HepG2 (cell line): Measurements from ENCODE around the gene TXN2. TPM values are rescaled to one million over a fixed set of nuclear protein-coding genes. Genes with fewer than 3 reads are reported as not detected.

Experiments used
- ARNT ChIP-seq: fragments of 450-650 bp; IDR thresholded peaks from 2 replicates; pipeline ENCODE4 v1.6.1; 2017
- CBX1 ChIP-seq: IDR thresholded peaks from one replicate; pipeline ENCODE4 v1.6.1; 2016; ENCODE audit warnings: antibody characterized with exemption, low read depth
- CENPBD1 ChIP-seq: sonication (generic); formaldehyde crosslinking; IDR thresholded peaks from 2 replicates; pipeline ENCODE4 v1.8.0; 2022; ENCODE audit warnings: missing genetic modification reagents, low read depth, mild to moderate bottlenecking, borderline replicate concordance
- DBP ChIP-seq: sonication (generic); formaldehyde crosslinking; IDR thresholded peaks from 2 replicates; pipeline ENCODE4 v1.4.0; 2020; ENCODE audit warnings: missing genetic modification reagents; ENCODE audit errors: not compliant biosample characterization
- FOSL2 ChIP-seq: sonication (generic); formaldehyde crosslinking; IDR thresholded peaks from 2 replicates; pipeline ENCODE4 v1.4.0; 2020; ENCODE audit warnings: missing genetic modification reagents
- GABPB1 ChIP-seq: IDR thresholded peaks from 2 replicates; pipeline ENCODE4 v1.6.1; 2016; ENCODE audit warnings: mild to moderate bottlenecking, missing genetic modification reagents, moderate library complexity, missing compliant biosample characterization
- GATAD2A ChIP-seq: IDR thresholded peaks from 2 replicates; pipeline ENCODE4 v1.6.1; 2016
- GTF2F1 ChIP-seq: fragments of 150-350 bp; IDR thresholded peaks from 2 replicates; pipeline ENCODE4 v1.6.1; 2014; ENCODE audit warnings: low read length
- KDM1A ChIP-seq: IDR thresholded peaks from 2 replicates; pipeline ENCODE4 v1.6.1; 2016; ENCODE audit warnings: missing compliant biosample characterization
- MXI1 ChIP-seq: IDR thresholded peaks from 3 replicates; pipeline ENCODE4 v1.6.1; 2012; ENCODE audit warnings: low read depth, low read length, inconsistent platforms, borderline replicate concordance
- NCOA1 ChIP-seq: sonication (generic); formaldehyde crosslinking; IDR thresholded peaks from 2 replicates; pipeline ENCODE4 v1.9.0; 2021; ENCODE audit warnings: missing genetic modification reagents
- NR2F2 ChIP-seq: IDR thresholded peaks from 2 replicates; pipeline ENCODE4 v1.6.1; 2012; ENCODE audit warnings: low read depth, inconsistent platforms, borderline replicate concordance
- RBM39 ChIP-seq: fragments of 200-400 bp; formaldehyde crosslinking; IDR thresholded peaks from one replicate; pipeline ENCODE4 v1.6.1; 2018; ENCODE audit warnings: antibody characterized with exemption, mild to moderate bottlenecking, low read depth, low read length; ENCODE audit not compliant: poor library complexity, severe bottlenecking
- RFX3 ChIP-seq: IDR thresholded peaks from 2 replicates; pipeline ENCODE4 v1.6.1; 2016; ENCODE audit warnings: missing biosample characterization, missing genetic modification reagents
- SIN3B ChIP-seq: fragments of 150-350 bp; IDR thresholded peaks from 2 replicates; pipeline ENCODE4 v1.6.1; 2014; ENCODE audit warnings: low read length
- SNAI1 ChIP-seq: sonication (generic); formaldehyde crosslinking; IDR thresholded peaks from 2 replicates; pipeline ENCODE4 v1.5.0; 2020; ENCODE audit warnings: mild to moderate bottlenecking, missing genetic modification reagents, borderline replicate concordance
- ZBTB1 ChIP-seq: sonication (generic); formaldehyde crosslinking; IDR thresholded peaks from 2 replicates; pipeline ENCODE4 v1.4.0; 2020; ENCODE audit warnings: missing genetic modification reagents, borderline replicate concordance
- ZC3H13 ChIP-seq: sonication (generic); formaldehyde crosslinking; IDR thresholded peaks from 2 replicates; pipeline ENCODE4 v1.8.1; 2023; ENCODE audit warnings: mild to moderate bottlenecking, missing genetic modification reagents, moderate library complexity
- ZC3H4 ChIP-seq: sonication (generic); formaldehyde crosslinking; IDR thresholded peaks from 2 replicates; pipeline ENCODE4 v1.4.0; 2020; ENCODE audit warnings: missing genetic modification reagents, borderline replicate concordance
- ZNF10 ChIP-seq: sonication (generic); formaldehyde crosslinking; IDR thresholded peaks from 2 replicates; pipeline ENCODE4 v1.4.0; 2020; ENCODE audit warnings: mild to moderate bottlenecking, low read depth, missing genetic modification reagents, borderline replicate concordance
- ZNF326 ChIP-seq: sonication (generic); formaldehyde crosslinking; IDR thresholded peaks from 2 replicates; pipeline ENCODE4 v1.4.0; 2020; ENCODE audit warnings: missing genetic modification reagents, borderline replicate concordance
- ZNF337 ChIP-seq: sonication (generic); formaldehyde crosslinking; IDR thresholded peaks from 2 replicates; pipeline ENCODE4 v1.5.1; 2020; ENCODE audit warnings: missing genetic modification reagents, low read depth, mild to moderate bottlenecking, borderline replicate concordance
- ZNF432 ChIP-seq: sonication (generic); formaldehyde crosslinking; IDR thresholded peaks from 2 replicates; pipeline ENCODE4 v1.5.0; 2020; ENCODE audit warnings: missing genetic modification reagents, mild to moderate bottlenecking, borderline replicate concordance
- ZNF615 ChIP-seq: sonication (generic); formaldehyde crosslinking; IDR thresholded peaks from 2 replicates; pipeline ENCODE4 v1.5.0; 2020; ENCODE audit warnings: mild to moderate bottlenecking, missing genetic modification reagents, borderline replicate concordance
- ZNF792 ChIP-seq: IDR thresholded peaks from 2 replicates; pipeline ENCODE4 v1.6.1; 2016
- ZSCAN9 ChIP-seq: IDR thresholded peaks from 2 replicates; pipeline ENCODE4 v1.6.1; 2016; ENCODE audit warnings: borderline replicate concordance
- polyA plus RNA-seq, 8 experiments: library from polyadenylated mRNA; depleted of rRNA in 3 of 8; stranded (reverse) in 7 of 8; unstranded in 1 of 8; fragments of >200 nt; fragmentation: Illumina TruSeq in 4 of 8; extraction: Trizol in 4 of 8; gene quantifications; 2 replicates each; pipeline versions ENCODE4 v1.2.1 to v1.2.3, GENCODE V29; 2011 to 2016; ENCODE audit warnings: low read depth in 4 of 8, missing spikeins in 1 of 8, mixed read lengths in 1 of 8; ENCODE audit not compliant: insufficient read depth in 1 of 8
- total RNA-seq, 5 experiments: library from RNA; depleted of rRNA; stranded (reverse); fragments of >200 nt; fragmentation: Illumina TruSeq; extraction: Trizol; gene quantifications; 2 replicates each; pipeline ENCODE4 v1.2.3, GENCODE V29; 2016; ENCODE audit warnings: low read depth in 1 of 5
- TF ChIP-seq, protein P1 (sequence below): IDR thresholded peaks from 2 replicates; pipeline ENCODE4 v1.6.1; 2016; ENCODE audit warnings: low read depth, borderline replicate concordance
- TF ChIP-seq, protein P2 (sequence below): sonication (generic); formaldehyde crosslinking; IDR thresholded peaks from 2 replicates; pipeline ENCODE4 v1.4.0; 2020; ENCODE audit warnings: mild to moderate bottlenecking, low read depth, missing genetic modification reagents

The TXN2 gene
- total and polyA plus RNA-seq, 2 of the 13 experiments (the other 11 are each of a cell fraction or from before 2014, with no cell fraction given) = 41.4 to 109 TPM

DNA sequence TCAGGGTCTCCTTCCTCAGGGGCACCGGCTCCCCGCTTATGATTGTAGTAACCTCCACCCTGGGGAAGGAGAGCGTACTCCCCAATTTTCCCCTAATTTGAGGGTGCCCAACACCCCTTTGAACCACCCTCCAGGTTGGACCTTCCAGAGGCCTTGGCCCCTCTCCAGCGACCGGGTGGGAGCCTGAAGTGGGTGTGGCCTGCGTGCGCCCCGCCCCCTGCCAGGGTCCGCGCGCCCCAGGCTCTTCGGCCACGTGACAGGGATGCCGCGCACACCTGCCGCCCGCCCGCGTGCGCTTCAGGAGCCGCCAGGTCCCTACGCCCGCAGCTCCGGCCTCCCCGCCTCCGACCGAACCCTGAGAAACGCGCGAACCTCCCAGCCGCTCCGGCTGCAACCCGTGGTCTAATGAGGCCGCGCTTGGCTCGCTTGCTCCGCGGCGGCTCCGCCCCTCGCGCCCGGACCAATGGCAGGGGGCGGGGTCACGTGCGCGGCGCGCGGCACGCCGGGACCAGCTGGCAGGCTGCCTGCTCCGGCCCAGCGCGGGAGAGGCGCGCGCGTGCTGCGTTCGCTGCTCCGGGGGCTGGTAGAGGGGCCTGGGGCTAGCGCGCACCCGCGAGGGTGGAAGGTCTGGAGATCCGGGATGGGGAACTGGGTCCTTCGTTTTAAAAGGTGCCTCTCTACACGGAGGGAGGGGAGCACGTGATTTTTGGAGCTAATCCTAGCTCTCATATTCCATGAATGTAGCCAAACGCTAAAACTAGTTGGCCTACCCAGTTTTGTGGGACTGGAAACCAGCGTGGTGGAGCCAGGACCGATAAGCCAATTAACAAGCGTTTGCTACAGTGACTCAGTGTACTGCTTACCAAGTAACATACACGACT, 25.4 kb upstream of the TXN2 start, which contains the start of gene FOXRED2 (continued):
- no peak for TF ChIP-seq ZNF10 (CRISPR knock-in tag)
- no peak for TF ChIP-seq DBP (CRISPR knock-in tag)
- no peak for TF ChIP-seq CBX1
- TF ChIP-seq SIN3B = no peak
- TF ChIP-seq GABPB1 = peak; percentile 79
- TF ChIP-seq NR2F2 = no peak
- TF ChIP-seq ARNT = no peak
- no peak for TF ChIP-seq ZNF792 (CRISPR knock-in tag)
- TF ChIP-seq RBM39 = peak; percentile 93
- TF ChIP-seq GTF2F1 = no peak
- 0 out of 2 replicates have a peak, but pooled peaks have one; percentile 14 for TF ChIP-seq NCOA1
- no peak for TF ChIP-seq GATAD2A (CRISPR knock-in tag)
- no peak for TF ChIP-seq CENPBD1 (CRISPR knock-in tag)
- peak; percentile 87; the same call in 2 of the 3 replicates for TF ChIP-seq MXI1
- TF ChIP-seq ZSCAN9 (CRISPR knock-in tag) = peak; percentile 74; the same call in 1 of the 2 replicates
- TF ChIP-seq, protein P1, sequence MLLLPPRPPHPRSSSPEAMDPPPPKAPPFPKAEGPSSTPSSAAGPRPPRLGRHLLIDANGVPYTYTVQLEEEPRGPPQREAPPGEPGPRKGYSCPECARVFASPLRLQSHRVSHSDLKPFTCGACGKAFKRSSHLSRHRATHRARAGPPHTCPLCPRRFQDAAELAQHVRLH (CRISPR knock-in tag) = no peak; the same call in 1 of the 2 replicates
- 0 out of 2 replicates have a peak, but pooled peaks have one; percentile 13 for TF ChIP-seq ZNF432
- TF ChIP-seq FOSL2 (CRISPR knock-in tag) = peak; percentile 23; the same call in 1 of the 2 replicates
- TF ChIP-seq ZNF337 (CRISPR knock-in tag) = no peak; the same call in 1 of the 2 replicates
- 0 out of 2 replicates have a peak, but pooled peaks have one; percentile 61 for TF ChIP-seq SNAI1 (CRISPR knock-in tag)
- TF ChIP-seq ZNF615 = peak; percentile 86; the same call in 1 of the 2 replicates
- TF ChIP-seq ZC3H4 (CRISPR knock-in tag) = no peak
- no peak for TF ChIP-seq KDM1A (CRISPR knock-in tag)
- TF ChIP-seq, protein P2, sequence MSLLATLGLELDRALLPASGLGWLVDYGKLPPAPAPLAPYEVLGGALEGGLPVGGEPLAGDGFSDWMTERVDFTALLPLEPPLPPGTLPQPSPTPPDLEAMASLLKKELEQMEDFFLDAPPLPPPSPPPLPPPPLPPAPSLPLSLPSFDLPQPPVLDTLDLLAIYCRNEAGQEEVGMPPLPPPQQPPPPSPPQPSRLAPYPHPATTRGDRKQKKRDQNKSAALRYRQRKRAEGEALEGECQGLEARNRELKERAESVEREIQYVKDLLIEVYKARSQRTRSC (CRISPR knock-in tag) = peak; percentile 50; the same call in 1 of the 2 replicates
- TF ChIP-seq ZBTB1 = no peak
- 0 out of 2 replicates have a peak, but pooled peaks have one; percentile 76 for TF ChIP-seq ZC3H13 (CRISPR knock-in tag)
- no peak for TF ChIP-seq ZNF326 (CRISPR knock-in tag)
- no peak for TF ChIP-seq RFX3 (CRISPR knock-in tag)
